ENCODE data around the gene ITLN2.
"Not testable (repeated sequence)": the region's sequence is repeated elsewhere in the genome, so short reads cannot be mapped to it uniquely, and the experiment has no call there.

ITLN2 gene

GRCh38 chr1:160924791-160925651, 29.6 kb downstream of the ITLN2 start:
- DNase-seq (ENCODE audit: insufficient read length) (no peak), FAIRE-seq (no peak)
- TF ChIP-seq POLR2AphosphoS5 (IDR thresholded peaks at IDR 0.05; ENCODE audit: low read depth, low read length), result no peak
- no peak for TF ChIP-seq POLR2A (IDR thresholded peaks at IDR 0.05; ENCODE audit: low read depth, low read length)
- TF ChIP-seq TAF1 (IDR thresholded peaks at IDR 0.05; ENCODE audit: borderline replicate concordance, low read depth, low read length), result no peak

GRCh38 chr1:160916666-160917065, 37.9 kb downstream of the ITLN2 start:
- DNase-seq (ENCODE audit: insufficient read length), result no peak
- no peak for FAIRE-seq

GRCh38 chr1:160913229-160913628, 41.4 kb downstream of the ITLN2 start:
- FAIRE-seq; DNase-seq (ENCODE audit: insufficient read length): not testable (repeated sequence)

More at GRCh38 chr1:160916666-160917065, 37.9 kb downstream of the ITLN2 start:
- no peak for TF ChIP-seq POLR2A (IDR thresholded peaks at IDR 0.05; ENCODE audit: low read depth, low read length)
- no peak for TF ChIP-seq TAF1 (IDR thresholded peaks at IDR 0.05; ENCODE audit: borderline replicate concordance, low read depth, low read length)
- no peak for TF ChIP-seq POLR2AphosphoS5 (IDR thresholded peaks at IDR 0.05; ENCODE audit: low read depth, low read length)

GRCh38 chr1:160911925-160912324, 42.7 kb downstream of the ITLN2 start:
- DNase-seq (ENCODE audit: insufficient read length) (no peak), FAIRE-seq (no peak)
- TF ChIP-seq POLR2AphosphoS5 (IDR thresholded peaks at IDR 0.05; ENCODE audit: low read depth, low read length) (no peak), POLR2A (IDR thresholded peaks at IDR 0.05; ENCODE audit: low read depth, low read length) (no peak), TAF1 (IDR thresholded peaks at IDR 0.05; ENCODE audit: borderline replicate concordance, low read depth, low read length) (no peak)

- FAIRE-seq (no peak), DNase-seq (ENCODE audit: insufficient read length) (no peak)
- TF ChIP-seq POLR2AphosphoS5 (IDR thresholded peaks at IDR 0.05; ENCODE audit: low read depth, low read length), result no peak
- no peak for TF ChIP-seq TAF1 (IDR thresholded peaks at IDR 0.05; ENCODE audit: borderline replicate concordance, low read depth, low read length)
- TF ChIP-seq POLR2A (IDR thresholded peaks at IDR 0.05; ENCODE audit: low read depth, low read length), result no peak
These were observed 43.2 kb downstream of the ITLN2 start for GRCh38 chr1:160911441-160911840.

GRCh38 chr1:160910170-160910750, 44.3 kb downstream of the ITLN2 start:
- DNase-seq (ENCODE audit: insufficient read length) (no peak), FAIRE-seq (no peak)
- no peak for TF ChIP-seq TAF1 (IDR thresholded peaks at IDR 0.05; ENCODE audit: borderline replicate concordance, low read depth, low read length)
- no peak for TF ChIP-seq POLR2AphosphoS5 (IDR thresholded peaks at IDR 0.05; ENCODE audit: low read depth, low read length)
- no peak for TF ChIP-seq POLR2A (IDR thresholded peaks at IDR 0.05; ENCODE audit: low read depth, low read length)

- no peak for TF ChIP-seq POLR2A (IDR thresholded peaks at IDR 0.05; ENCODE audit: low read depth, low read length)
- TF ChIP-seq TAF1 (IDR thresholded peaks at IDR 0.05; ENCODE audit: borderline replicate concordance, low read depth, low read length), result no peak
- no peak for TF ChIP-seq POLR2AphosphoS5 (IDR thresholded peaks at IDR 0.05; ENCODE audit: low read depth, low read length)
- no peak for FAIRE-seq
- no peak for DNase-seq (ENCODE audit: insufficient read length)
These were observed 46.6 kb downstream of the ITLN2 start for GRCh38 chr1:160907976-160908375.

GRCh38 chr1:160905617-160905989, 49.0 kb downstream of the ITLN2 start:
- FAIRE-seq (no peak), DNase-seq (ENCODE audit: insufficient read length) (no peak)
- TF ChIP-seq POLR2A (IDR thresholded peaks at IDR 0.05; ENCODE audit: low read depth, low read length), result no peak
- no peak for TF ChIP-seq POLR2AphosphoS5 (IDR thresholded peaks at IDR 0.05; ENCODE audit: low read depth, low read length)
- no peak for TF ChIP-seq TAF1 (IDR thresholded peaks at IDR 0.05; ENCODE audit: borderline replicate concordance, low read depth, low read length)

GRCh38 chr1:160904783-160905616, 49.6 kb downstream of the ITLN2 start:
- no peak for TF ChIP-seq POLR2AphosphoS5 (IDR thresholded peaks at IDR 0.05; ENCODE audit: low read depth, low read length)
- no peak for TF ChIP-seq TAF1 (IDR thresholded peaks at IDR 0.05; ENCODE audit: borderline replicate concordance, low read depth, low read length)
- TF ChIP-seq POLR2A (IDR thresholded peaks at IDR 0.05; ENCODE audit: low read depth, low read length), result no peak
- no peak for DNase-seq (ENCODE audit: insufficient read length)
- FAIRE-seq, result no peak

GRCh38 chr1:160902251-160902650, 52.4 kb downstream of the ITLN2 start:
- FAIRE-seq; DNase-seq (ENCODE audit: insufficient read length): not testable (repeated sequence)

- TF ChIP-seq POLR2AphosphoS5 (IDR thresholded peaks at IDR 0.05; ENCODE audit: low read depth, low read length), result no peak
- TF ChIP-seq TAF1 (IDR thresholded peaks at IDR 0.05; ENCODE audit: borderline replicate concordance, low read depth, low read length), result no peak
- no peak for TF ChIP-seq POLR2A (IDR thresholded peaks at IDR 0.05; ENCODE audit: low read depth, low read length)
- FAIRE-seq (no peak), DNase-seq (ENCODE audit: insufficient read length) (no peak)
These were observed 52.8 kb downstream of the ITLN2 start for GRCh38 chr1:160901768-160902167.

- not testable (repeated sequence) for FAIRE-seq; DNase-seq (ENCODE audit: insufficient read length)
These were observed 53.9 kb downstream of the ITLN2 start for GRCh38 chr1:160900683-160901082.

All from GM12892 (cell line).